IMR-90 (cell line): ENCODE measurements around the gene ERVMER34-1.

Experiments used
- CEBPB ChIP-seq: IDR thresholded peaks from 2 replicates; pipeline ENCODE4 v1.6.1; 2012; ENCODE audit warnings: low read depth, low read length, improper control_type of control experiment
- MAFK ChIP-seq: IDR thresholded peaks from 2 replicates; pipeline ENCODE4 v1.6.1; 2012; ENCODE audit warnings: low read depth, low read length, improper control_type of control experiment
- MAZ ChIP-seq: IDR thresholded peaks from 2 replicates; pipeline ENCODE4 v1.6.1; 2012; ENCODE audit warnings: low read depth, mild to moderate bottlenecking, low read length, improper control_type of control experiment, moderate library complexity, borderline replicate concordance
- MXI1 ChIP-seq: IDR thresholded peaks from 2 replicates; pipeline ENCODE4 v1.6.1; 2012; ENCODE audit warnings: low read depth, mild to moderate bottlenecking, low read length, moderate library complexity, borderline replicate concordance
- NFE2L2 ChIP-seq: fragments of 150-350 bp; IDR thresholded peaks from 2 replicates; pipeline ENCODE4 v1.6.1; 2016; ENCODE audit warnings: low read depth, mild to moderate bottlenecking, low read length
- POLR2A ChIP-seq: IDR thresholded peaks from 2 replicates; pipeline ENCODE4 v1.6.1; 2012; ENCODE audit warnings: mild to moderate bottlenecking, low read depth, low read length
- RAD21 ChIP-seq: IDR thresholded peaks from 2 replicates; pipeline ENCODE4 v1.6.1; 2012; ENCODE audit warnings: low read length, improper control_type of control experiment
- RCOR1 ChIP-seq: IDR thresholded peaks from 2 replicates; pipeline ENCODE4 v1.6.1; 2012; ENCODE audit warnings: mild to moderate bottlenecking, low read length, improper control_type of control experiment; ENCODE audit not compliant: insufficient replicate concordance
- RFX5 ChIP-seq: IDR thresholded peaks from 2 replicates; pipeline ENCODE4 v1.8.0; 2012; ENCODE audit warnings: low read depth, mild to moderate bottlenecking, low read length, moderate library complexity
- SMC3 ChIP-seq: fragments of 150-350 bp; IDR thresholded peaks from 2 replicates; pipeline ENCODE4 v1.6.1; 2016; ENCODE audit warnings: low read depth, mild to moderate bottlenecking, antibody characterized with exemption, low read length, moderate library complexity
- TF ChIP-seq, protein P1 (sequence below): conservative IDR thresholded peaks from 2 replicates; pipeline ENCODE4 v1.5.1; 2012; ENCODE audit warnings: mild to moderate bottlenecking, low read depth, low read length, improper control_type of control experiment
- TF ChIP-seq, protein P2 (sequence below): fragments of 150-350 bp; IDR thresholded peaks from 2 replicates; pipeline ENCODE4 v1.6.1; 2016; ENCODE audit warnings: low read depth, mild to moderate bottlenecking, low read length, moderate library complexity, borderline replicate concordance

DNA sequence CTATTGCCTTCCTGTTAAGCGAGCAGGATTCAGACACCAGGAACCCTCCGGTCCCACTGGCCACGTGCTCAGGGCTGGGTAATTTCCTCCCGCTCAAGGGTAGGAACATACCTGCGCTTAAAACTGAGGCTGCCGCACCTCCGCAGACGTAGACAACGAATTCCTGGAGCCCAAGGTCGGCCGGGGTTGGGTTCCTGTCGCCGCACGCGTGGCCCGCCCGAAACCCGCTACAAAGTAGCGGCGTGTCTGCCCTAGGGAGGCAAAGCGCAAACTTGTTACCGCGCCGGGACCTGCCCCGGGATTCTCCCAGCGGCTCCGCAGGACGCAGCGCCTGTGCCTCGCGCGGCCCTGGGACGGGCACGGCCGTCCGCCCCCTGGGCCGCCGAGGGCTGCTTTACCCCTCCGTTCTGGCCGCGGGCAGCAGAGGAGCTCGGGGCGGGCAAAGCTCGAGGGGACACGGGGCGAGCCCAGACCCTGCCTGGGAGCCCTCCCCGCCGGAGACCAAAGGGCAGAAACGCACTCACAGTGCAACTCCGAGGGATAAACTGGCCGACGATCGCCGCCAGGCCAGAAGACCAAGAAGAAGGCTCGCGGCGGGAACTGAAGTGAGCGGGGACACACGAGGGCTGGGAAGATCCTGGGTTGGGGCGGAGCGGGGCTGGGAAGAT lies at the start of gene ERVMER34-1:
- TF ChIP-seq RFX5 (no peak), POLR2A (no peak), CEBPB (no peak), RCOR1 (no peak), NFE2L2 (no peak), RAD21 (no peak), MAZ (no peak), MXI1 (no peak), MAFK (no peak), SMC3 (no peak)
- TF ChIP-seq, protein P1, sequence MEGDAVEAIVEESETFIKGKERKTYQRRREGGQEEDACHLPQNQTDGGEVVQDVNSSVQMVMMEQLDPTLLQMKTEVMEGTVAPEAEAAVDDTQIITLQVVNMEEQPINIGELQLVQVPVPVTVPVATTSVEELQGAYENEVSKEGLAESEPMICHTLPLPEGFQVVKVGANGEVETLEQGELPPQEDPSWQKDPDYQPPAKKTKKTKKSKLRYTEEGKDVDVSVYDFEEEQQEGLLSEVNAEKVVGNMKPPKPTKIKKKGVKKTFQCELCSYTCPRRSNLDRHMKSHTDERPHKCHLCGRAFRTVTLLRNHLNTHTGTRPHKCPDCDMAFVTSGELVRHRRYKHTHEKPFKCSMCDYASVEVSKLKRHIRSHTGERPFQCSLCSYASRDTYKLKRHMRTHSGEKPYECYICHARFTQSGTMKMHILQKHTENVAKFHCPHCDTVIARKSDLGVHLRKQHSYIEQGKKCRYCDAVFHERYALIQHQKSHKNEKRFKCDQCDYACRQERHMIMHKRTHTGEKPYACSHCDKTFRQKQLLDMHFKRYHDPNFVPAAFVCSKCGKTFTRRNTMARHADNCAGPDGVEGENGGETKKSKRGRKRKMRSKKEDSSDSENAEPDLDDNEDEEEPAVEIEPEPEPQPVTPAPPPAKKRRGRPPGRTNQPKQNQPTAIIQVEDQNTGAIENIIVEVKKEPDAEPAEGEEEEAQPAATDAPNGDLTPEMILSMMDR, result no peak
- TF ChIP-seq, protein P2, sequence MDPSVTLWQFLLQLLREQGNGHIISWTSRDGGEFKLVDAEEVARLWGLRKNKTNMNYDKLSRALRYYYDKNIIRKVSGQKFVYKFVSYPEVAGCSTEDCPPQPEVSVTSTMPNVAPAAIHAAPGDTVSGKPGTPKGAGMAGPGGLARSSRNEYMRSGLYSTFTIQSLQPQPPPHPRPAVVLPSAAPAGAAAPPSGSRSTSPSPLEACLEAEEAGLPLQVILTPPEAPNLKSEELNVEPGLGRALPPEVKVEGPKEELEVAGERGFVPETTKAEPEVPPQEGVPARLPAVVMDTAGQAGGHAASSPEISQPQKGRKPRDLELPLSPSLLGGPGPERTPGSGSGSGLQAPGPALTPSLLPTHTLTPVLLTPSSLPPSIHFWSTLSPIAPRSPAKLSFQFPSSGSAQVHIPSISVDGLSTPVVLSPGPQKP, result no peak
